GM12873 (cell line): ENCODE measurements around the gene PTPN20.

Experiments used
- TF ChIP-seq, protein P1 (sequence below): IDR thresholded peaks from 2 replicates; pipeline ENCODE4 v1.5.1; 2012; ENCODE audit warnings: low read depth, mild to moderate bottlenecking, moderate library complexity, low read length, control low read depth; ENCODE audit not compliant: insufficient read depth; ENCODE audit errors: missing control alignments

Gene PTPN20

DNA sequence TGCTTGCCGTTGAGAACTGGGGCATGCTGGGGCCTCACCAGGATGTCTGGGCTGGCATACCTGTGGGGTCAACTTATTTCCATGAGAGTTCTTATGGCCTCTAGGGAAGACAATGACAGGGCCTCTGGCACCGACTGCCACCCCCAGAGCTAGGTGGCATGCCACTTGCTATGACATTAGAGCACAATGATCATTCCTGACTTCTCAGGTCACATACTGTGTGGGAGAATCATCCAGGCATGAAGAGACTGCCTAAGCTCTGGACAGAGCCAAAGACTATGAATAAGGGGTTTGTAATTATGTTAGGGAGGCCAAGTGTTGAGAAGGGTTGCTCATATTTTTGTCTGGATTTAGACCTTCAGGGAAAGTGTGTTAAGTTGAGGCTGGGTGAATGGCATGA, 97.5 kb downstream of the PTPN20 start:
- TF ChIP-seq, protein P1, sequence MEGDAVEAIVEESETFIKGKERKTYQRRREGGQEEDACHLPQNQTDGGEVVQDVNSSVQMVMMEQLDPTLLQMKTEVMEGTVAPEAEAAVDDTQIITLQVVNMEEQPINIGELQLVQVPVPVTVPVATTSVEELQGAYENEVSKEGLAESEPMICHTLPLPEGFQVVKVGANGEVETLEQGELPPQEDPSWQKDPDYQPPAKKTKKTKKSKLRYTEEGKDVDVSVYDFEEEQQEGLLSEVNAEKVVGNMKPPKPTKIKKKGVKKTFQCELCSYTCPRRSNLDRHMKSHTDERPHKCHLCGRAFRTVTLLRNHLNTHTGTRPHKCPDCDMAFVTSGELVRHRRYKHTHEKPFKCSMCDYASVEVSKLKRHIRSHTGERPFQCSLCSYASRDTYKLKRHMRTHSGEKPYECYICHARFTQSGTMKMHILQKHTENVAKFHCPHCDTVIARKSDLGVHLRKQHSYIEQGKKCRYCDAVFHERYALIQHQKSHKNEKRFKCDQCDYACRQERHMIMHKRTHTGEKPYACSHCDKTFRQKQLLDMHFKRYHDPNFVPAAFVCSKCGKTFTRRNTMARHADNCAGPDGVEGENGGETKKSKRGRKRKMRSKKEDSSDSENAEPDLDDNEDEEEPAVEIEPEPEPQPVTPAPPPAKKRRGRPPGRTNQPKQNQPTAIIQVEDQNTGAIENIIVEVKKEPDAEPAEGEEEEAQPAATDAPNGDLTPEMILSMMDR, result no peak

DNA sequence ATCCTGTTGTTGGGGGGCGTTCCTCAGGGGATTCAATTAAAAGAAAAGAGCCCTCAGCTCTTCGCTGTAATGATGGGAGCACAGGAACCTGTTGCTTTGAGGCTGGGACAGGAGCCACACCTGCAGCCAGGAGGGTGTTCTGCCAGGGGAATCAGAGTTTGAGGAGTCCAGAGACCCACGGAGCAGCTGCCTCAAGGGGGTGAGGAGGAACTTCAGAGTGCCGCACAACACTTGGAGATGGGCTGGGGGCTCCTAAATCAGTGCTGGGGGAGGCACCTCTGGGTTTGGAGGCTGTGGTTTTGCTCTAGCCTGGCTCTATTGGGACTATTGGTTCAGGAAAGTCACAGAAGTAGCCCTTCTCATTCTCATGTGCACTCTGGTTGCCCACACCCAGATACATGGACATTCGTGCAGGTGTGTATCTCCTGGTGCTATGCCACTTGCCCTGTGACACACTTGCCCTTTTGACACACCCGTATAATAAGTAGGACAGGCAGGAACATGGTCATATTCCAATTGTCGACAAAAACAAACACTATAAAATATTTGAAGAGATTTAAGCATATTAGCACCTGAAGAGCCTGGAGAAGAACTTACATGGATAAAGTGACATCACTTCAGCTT, 98.1 kb downstream of the PTPN20 start:
- TF ChIP-seq, protein P1, result no peak

DNA sequence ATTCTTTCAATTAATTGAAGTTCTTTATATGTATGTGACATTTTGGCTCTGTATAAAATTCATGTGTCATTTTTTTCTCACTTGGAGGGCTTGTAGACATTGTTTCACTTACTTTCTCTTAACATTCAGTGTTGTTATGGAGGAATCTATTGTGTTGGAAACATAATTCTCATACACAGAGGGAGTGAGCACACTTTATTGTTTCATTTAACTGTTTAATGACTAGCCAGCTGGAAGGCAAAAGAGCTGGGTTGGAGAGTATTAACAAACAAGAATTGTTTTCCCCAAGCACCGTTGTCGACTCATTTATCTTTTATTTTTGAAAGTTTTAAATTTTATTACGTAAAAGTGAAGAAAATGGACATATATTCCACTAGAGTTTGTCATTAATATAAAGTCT, 98.8 kb downstream of the PTPN20 start:
- TF ChIP-seq, protein P1, result no peak

DNA sequence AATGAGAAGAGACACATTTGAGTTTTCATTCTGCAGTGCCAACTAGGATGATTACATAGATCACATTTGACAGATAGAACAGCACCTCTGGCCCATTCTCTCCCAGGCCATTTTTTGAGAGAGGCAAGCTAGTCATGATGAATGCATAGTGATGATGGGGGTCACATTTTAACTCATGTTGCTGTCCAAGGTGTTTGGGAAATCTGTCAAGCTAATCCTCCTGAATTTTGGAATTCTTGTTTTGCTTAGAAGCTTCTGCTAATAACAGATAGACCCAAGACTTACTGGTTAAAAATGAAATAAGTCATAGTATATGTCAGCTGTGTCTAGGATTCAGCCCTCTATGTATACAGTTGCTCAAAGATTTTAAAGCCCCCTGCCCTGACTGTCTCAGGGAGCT, 101.0 kb downstream of the PTPN20 start:
- TF ChIP-seq, protein P1, result no peak

DNA sequence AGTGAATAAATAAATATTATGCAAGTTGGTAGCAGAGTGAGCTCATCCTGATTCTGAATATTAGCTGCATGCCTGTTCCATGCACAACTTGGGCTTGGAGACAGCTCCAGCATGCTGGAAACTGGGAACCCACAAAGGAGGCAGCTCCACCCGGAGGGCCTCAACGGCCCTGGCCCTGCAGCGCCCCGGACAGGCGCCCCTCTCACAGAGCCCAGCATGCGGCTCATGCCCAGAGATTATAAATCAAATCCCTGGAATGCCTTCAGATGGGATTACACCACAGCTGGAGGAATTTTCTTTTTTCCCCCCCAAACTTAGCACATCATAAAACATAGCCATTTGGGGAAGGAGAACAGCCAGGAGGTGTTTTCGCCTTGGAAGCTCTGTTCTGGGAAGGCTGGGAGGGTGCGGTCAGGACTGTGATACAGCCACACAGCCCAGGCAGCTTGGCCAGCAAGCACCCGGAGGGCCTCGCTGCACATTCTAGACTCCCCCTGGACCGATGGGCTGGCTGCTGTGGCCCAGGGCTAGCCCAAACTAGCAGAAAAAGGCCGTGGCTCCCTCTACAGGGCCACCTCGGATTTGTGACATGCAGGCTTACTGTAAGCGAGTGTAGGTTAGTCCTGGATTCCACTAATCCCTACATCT, 102.4 kb downstream of the PTPN20 start:
- TF ChIP-seq, protein P1, result no peak

DNA sequence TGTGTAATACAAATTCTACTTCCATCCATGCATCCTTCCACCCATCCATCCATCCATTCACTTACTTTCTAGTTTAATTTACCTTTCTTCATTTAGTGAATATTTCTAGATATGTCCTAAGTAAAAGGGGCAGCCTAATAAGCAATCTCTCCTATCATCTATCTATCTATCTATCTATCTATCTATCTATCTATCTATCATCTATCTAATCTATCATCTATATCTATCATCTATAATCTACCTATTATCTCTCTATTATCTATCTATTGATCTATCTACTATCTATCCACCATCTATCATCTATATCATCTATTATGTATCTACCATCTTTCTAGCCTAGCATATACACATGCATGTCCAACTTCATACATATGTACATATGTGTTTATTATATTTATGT, 104.2 kb downstream of the PTPN20 start:
- TF ChIP-seq, protein P1, result no peak

DNA sequence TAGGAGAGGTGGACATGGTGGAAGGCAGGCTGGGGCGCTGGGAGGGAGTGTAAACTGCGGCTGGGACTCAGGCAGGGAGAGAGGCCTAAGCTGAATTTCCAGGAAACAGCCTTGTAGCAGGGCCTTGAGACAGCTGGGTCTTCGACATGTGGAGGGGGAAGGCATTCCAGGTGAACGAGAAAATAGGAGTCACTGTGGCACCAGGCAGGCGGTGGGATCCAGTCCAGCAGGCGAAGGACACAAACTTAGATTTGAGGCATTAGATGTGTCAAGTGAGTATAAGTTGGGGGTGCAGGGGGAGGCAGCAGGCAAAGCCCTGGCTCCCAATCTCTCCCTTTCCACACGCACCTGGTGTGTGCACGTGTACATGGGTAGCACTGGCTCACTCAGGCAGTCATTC, 105.3 kb downstream of the PTPN20 start:
- TF ChIP-seq, protein P1, result no peak
